Measurements from ENCODE around the gene CD84.

Gene CD84

GRCh38 chr1:160606611-160607010, 27.3 kb upstream of the CD84 start:
- Histone ChIP-seq H3K23ac (ENCODE audit: low read length in 2 of 2) (no peak overlapping the region), H2BK12ac (ENCODE audit: low read length in 2 of 2) (no peak overlapping the region), H3K27ac (ENCODE audit: low read length, poor library complexity, severe bottlenecking) (no peak overlapping the region), H2BK5ac (ENCODE audit: low read depth, low read length, poor library complexity, severe bottlenecking) (no peak overlapping the region), H2BK15ac (ENCODE audit: low read depth, poor library complexity, severe bottlenecking) (no peak overlapping the region), H4K8ac (ENCODE audit: low read length) (no peak overlapping the region), H3K18ac (ENCODE audit: low read depth in 1 of 2, low read length in 2 of 2) (no peak overlapping the region), H3K9ac (ENCODE audit: low read length) (no peak overlapping the region), H3K27me3 (ENCODE audit: control insufficient read depth in 1 of 2, insufficient read depth in 1 of 2, low read length in 2 of 2) (peaks cover 25 to 38% of the 10 kb centered on the region in 2 experiments), H3K14ac (ENCODE audit: low read length in 2 of 2) (no peak overlapping the region), H3K9me3 (ENCODE audit: control insufficient read depth, low read length) (no peaks in the 10 kb centered on the region), H3K4me2 (ENCODE audit: low read length, poor library complexity, severe bottlenecking) (peak overlapping the region; percentile 17), H3K4ac (ENCODE audit: low read depth in 1 of 2, low read length in 2 of 2) (no peak overlapping the region), H3K36me3 (ENCODE audit: control insufficient read depth in 1 of 2, insufficient read depth in 2 of 2, low read depth in 1 of 2, low read length in 2 of 2) (no peaks in the 10 kb centered on the region), H3K4me3 (ENCODE audit: insufficient read depth in 1 of 2, low read depth in 1 of 2, low read length in 2 of 2) (no peak overlapping the region), H3K4me1 (ENCODE audit: control insufficient read depth, insufficient read depth, low read depth, low read length) (peaks cover 4% of the 10 kb centered on the region), H3K79me1 (replicated peaks; ENCODE audit: low read length, poor library complexity, severe bottlenecking) (no peaks in the 10 kb centered on the region), H4K91ac (ENCODE audit: low read length) (no peak overlapping the region), H2AK5ac (ENCODE audit: low read length, severe bottlenecking) (no peak overlapping the region), H2AFZ (ENCODE audit: low read depth, low read length) (no peak overlapping the region), H2BK120ac (ENCODE audit: low read depth, low read length) (no peak overlapping the region)
- 88% methylated on average over 1 of the region's 1 CpG for WGBS
- DNase-seq, result no peak

- Histone ChIP-seq H2BK12ac (ENCODE audit: low read length in 2 of 2) (no peak overlapping the region), H2AK5ac (ENCODE audit: low read length, severe bottlenecking) (peak overlapping the region; percentile 9), H3K9ac (ENCODE audit: low read length) (no peak overlapping the region), H3K14ac (ENCODE audit: low read length in 2 of 2) (no peak overlapping the region), H3K4me2 (ENCODE audit: low read length, poor library complexity, severe bottlenecking) (no peak overlapping the region), H2BK15ac (ENCODE audit: low read depth, poor library complexity, severe bottlenecking) (no peak overlapping the region), H3K4me1 (ENCODE audit: control insufficient read depth, insufficient read depth, low read depth, low read length) (peaks cover 4% of the 10 kb centered on the region), H4K8ac (ENCODE audit: low read length) (no peak overlapping the region), H2BK120ac (ENCODE audit: low read depth, low read length) (no peak overlapping the region), H3K36me3 (ENCODE audit: control insufficient read depth in 1 of 2, insufficient read depth in 2 of 2, low read depth in 1 of 2, low read length in 2 of 2) (no peaks in the 10 kb centered on the region), H2AFZ (ENCODE audit: low read depth, low read length) (no peak overlapping the region), H3K4me3 (ENCODE audit: insufficient read depth in 1 of 2, low read depth in 1 of 2, low read length in 2 of 2) (no peak overlapping the region), H2BK5ac (ENCODE audit: low read depth, low read length, poor library complexity, severe bottlenecking) (no peak overlapping the region), H3K4ac (ENCODE audit: low read depth in 1 of 2, low read length in 2 of 2) (no peak overlapping the region), H3K79me1 (replicated peaks; ENCODE audit: low read length, poor library complexity, severe bottlenecking) (no peaks in the 10 kb centered on the region), H3K27ac (ENCODE audit: low read length, poor library complexity, severe bottlenecking) (no peak overlapping the region), H4K91ac (ENCODE audit: low read length) (no peak overlapping the region), H3K27me3 (ENCODE audit: control insufficient read depth in 1 of 2, insufficient read depth in 1 of 2, low read length in 2 of 2) (peaks cover 24 to 33% of the 10 kb centered on the region in 2 experiments), H3K23ac (ENCODE audit: low read length in 2 of 2) (no peak overlapping the region), H3K18ac (ENCODE audit: low read depth in 1 of 2, low read length in 2 of 2) (no peak overlapping the region), H3K9me3 (ENCODE audit: control insufficient read depth, low read length) (peaks cover 3% of the 10 kb centered on the region)
- no peak for DNase-seq
- 91% methylated on average over 4 of the region's 4 CpGs for WGBS
These were observed 26.6 kb upstream of the CD84 start for GRCh38 chr1:160605792-160606479.

GRCh38 chr1:160605205-160605604, 25.9 kb upstream of the CD84 start:
- Histone ChIP-seq H2BK15ac (ENCODE audit: low read depth, poor library complexity, severe bottlenecking) (no peak overlapping the region), H3K18ac (ENCODE audit: low read depth in 1 of 2, low read length in 2 of 2) (no peak overlapping the region), H3K9me3 (ENCODE audit: control insufficient read depth, low read length) (peaks cover 3% of the 10 kb centered on the region), H2BK12ac (ENCODE audit: low read length in 2 of 2) (no peak overlapping the region), H3K27ac (ENCODE audit: low read length, poor library complexity, severe bottlenecking) (no peak overlapping the region), H2AK5ac (ENCODE audit: low read length, severe bottlenecking) (no peak overlapping the region), H3K9ac (ENCODE audit: low read length) (no peak overlapping the region), H2BK5ac (ENCODE audit: low read depth, low read length, poor library complexity, severe bottlenecking) (no peak overlapping the region), H3K4me2 (ENCODE audit: low read length, poor library complexity, severe bottlenecking) (no peak overlapping the region), H3K23ac (ENCODE audit: low read length in 2 of 2) (no peak overlapping the region), H4K8ac (ENCODE audit: low read length) (no peak overlapping the region), H3K27me3 (ENCODE audit: control insufficient read depth in 1 of 2, insufficient read depth in 1 of 2, low read length in 2 of 2) (peaks cover 18 to 25% of the 10 kb centered on the region in 2 experiments), H3K4ac (ENCODE audit: low read depth in 1 of 2, low read length in 2 of 2) (no peak overlapping the region), H2BK120ac (ENCODE audit: low read depth, low read length) (no peak overlapping the region), H3K4me1 (ENCODE audit: control insufficient read depth, insufficient read depth, low read depth, low read length) (peaks cover 4% of the 10 kb centered on the region), H3K14ac (ENCODE audit: low read length in 2 of 2) (no peak overlapping the region), H2AFZ (ENCODE audit: low read depth, low read length) (no peak overlapping the region), H3K79me1 (replicated peaks; ENCODE audit: low read length, poor library complexity, severe bottlenecking) (no peaks in the 10 kb centered on the region), H4K91ac (ENCODE audit: low read length) (no peak overlapping the region), H3K4me3 (ENCODE audit: insufficient read depth in 1 of 2, low read depth in 1 of 2, low read length in 2 of 2) (no peak overlapping the region), H3K36me3 (ENCODE audit: control insufficient read depth in 1 of 2, insufficient read depth in 2 of 2, low read depth in 1 of 2, low read length in 2 of 2) (no peaks in the 10 kb centered on the region)
- WGBS, result 87% methylated on average over 2 of the region's 2 CpGs
- no peak for DNase-seq

- no peaks in the 10 kb centered on the region for H3K27me3 ChIP-seq (ENCODE audit: control insufficient read depth in 1 of 2, insufficient read depth in 1 of 2, low read length in 2 of 2)
- no peak overlapping the region for H3K4me2 ChIP-seq (ENCODE audit: low read length, poor library complexity, severe bottlenecking)
- no peak overlapping the region for H2BK12ac ChIP-seq (ENCODE audit: low read length in 2 of 2)
- no peak overlapping the region for H3K18ac ChIP-seq (ENCODE audit: low read depth in 1 of 2, low read length in 2 of 2)
- no peaks in the 10 kb centered on the region for H3K36me3 ChIP-seq (ENCODE audit: control insufficient read depth in 1 of 2, insufficient read depth in 2 of 2, low read depth in 1 of 2, low read length in 2 of 2)
- no peaks in the 10 kb centered on the region for H3K79me1 ChIP-seq (replicated peaks; ENCODE audit: low read length, poor library complexity, severe bottlenecking)
- no peak overlapping the region for H4K91ac ChIP-seq (ENCODE audit: low read length)
- H4K8ac ChIP-seq (ENCODE audit: low read length), result no peak overlapping the region
- no peak overlapping the region for H3K23ac ChIP-seq (ENCODE audit: low read length in 2 of 2)
- no peak overlapping the region for H3K4me3 ChIP-seq (ENCODE audit: insufficient read depth in 1 of 2, low read depth in 1 of 2, low read length in 2 of 2)
- H3K4ac ChIP-seq (ENCODE audit: low read depth in 1 of 2, low read length in 2 of 2), result no peak overlapping the region
- peaks cover 6% of the 10 kb centered on the region for H3K9me3 ChIP-seq (ENCODE audit: control insufficient read depth, low read length)
- no peak for DNase-seq
- H2AK5ac ChIP-seq (ENCODE audit: low read length, severe bottlenecking), result no peak overlapping the region
- no peak overlapping the region for H2AFZ ChIP-seq (ENCODE audit: low read depth, low read length)
- H3K27ac ChIP-seq (ENCODE audit: low read length, poor library complexity, severe bottlenecking), result no peak overlapping the region
- no peak overlapping the region for H2BK120ac ChIP-seq (ENCODE audit: low read depth, low read length)
- no peak overlapping the region for H3K14ac ChIP-seq (ENCODE audit: low read length in 2 of 2)
- H2BK15ac ChIP-seq (ENCODE audit: low read depth, poor library complexity, severe bottlenecking), result no peak overlapping the region
- 74% methylated on average over 2 of the region's 2 CpGs for WGBS
- H3K4me1 ChIP-seq (ENCODE audit: control insufficient read depth, insufficient read depth, low read depth, low read length), result no peaks in the 10 kb centered on the region
- H3K9ac ChIP-seq (ENCODE audit: low read length), result no peak overlapping the region
- no peak overlapping the region for H2BK5ac ChIP-seq (ENCODE audit: low read depth, low read length, poor library complexity, severe bottlenecking)
These were observed 18.4 kb upstream of the CD84 start for GRCh38 chr1:160597705-160598104.
